Hepatic stellate cell (primary cell): ENCODE data around the gene COLEC12.

Experiments
- DNase-seq: peaks from one replicate; pipeline ENCODE4 v3.0.0; 2011; ENCODE audit warnings: low spot score

COLEC12 gene

GRCh38 chr18:505483-506122, 5.1 kb upstream of the COLEC12 start:
- DNase-seq = no peak

GRCh38 chr18:501406-501714, 859 bp upstream of the COLEC12 start:
- no peak for DNase-seq

DNA sequence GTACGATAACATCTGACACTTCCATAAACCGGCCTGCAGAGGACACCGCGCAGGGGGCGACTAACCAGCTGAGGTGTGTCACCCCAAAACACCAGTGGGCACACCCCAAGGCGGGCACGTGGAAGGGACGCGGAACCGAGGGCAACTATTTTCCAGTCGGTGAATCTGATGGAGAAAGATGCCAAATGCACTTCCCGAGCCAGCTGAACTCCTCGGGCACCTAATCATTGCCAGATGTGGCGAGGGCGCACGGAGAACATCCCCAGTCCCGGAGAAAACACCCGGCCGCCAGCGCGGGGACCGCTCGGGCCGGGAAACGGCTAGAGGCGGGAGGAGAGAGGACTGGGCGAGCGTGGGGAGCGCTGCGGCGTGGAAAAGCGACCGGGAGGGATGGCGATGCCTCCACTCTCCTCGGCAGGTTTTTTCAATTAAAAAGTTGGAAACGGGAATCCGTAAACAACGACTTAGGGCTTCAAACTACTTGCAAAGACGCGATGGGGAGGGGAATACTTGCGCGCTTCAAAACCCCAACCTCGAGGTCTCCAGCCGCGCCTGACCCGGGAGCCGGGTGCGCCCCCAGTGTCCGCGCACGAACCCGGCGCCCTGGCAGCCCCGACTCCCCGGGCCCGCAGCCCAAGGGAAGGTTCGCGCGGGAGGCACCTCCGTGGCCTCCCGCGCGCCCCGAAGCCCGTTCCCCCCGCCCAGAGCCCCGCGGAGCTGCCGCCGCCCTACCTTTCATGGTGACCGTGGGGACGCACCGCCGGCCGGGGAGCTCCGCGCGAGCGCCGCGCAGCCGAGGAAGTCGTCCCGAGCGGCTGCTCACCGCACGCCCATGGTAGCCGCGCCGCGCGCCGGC, 497 bp downstream of the COLEC12 start:
- no peak for DNase-seq

DNA sequence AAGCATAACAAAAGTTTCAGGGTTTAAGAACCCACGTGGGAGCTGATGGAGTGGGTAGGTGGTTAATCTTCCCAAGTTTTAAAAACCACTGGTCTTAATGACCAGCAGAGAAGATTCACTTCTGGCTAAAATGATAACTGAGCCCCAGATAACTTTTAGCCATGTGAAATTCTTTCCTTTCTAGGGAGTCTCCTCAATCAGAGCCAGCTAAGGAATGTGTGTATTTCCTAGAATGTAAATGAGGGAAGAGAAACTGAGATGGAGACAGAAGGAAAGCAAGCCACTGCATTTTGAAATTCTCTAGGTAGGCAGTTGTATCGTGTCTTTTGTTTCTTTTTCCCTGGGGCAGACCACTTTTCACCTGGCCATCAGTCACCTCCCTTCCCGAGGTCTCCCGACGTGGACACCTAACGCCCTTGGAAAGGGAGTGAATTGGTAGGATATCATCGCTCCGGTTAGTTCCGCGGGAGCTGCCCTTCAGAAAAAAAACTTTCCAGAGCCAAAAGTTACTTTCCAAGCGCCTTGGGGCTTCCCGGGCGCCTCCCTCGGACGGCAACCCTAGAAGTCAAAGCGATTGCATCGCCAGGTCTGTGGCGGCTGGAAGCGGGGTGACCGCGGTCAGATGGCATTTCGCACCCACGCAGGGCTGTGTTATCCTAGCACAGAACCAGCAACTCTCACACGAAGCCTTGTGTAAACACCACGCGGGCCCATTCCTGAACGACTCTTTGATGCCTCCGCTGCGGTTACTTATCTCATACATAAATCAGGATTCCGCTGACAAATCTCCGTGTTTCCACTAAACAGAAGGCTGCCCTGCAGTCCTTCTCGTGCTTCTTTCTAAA, 1.3 kb downstream of the COLEC12 start:
- DNase-seq = no peak

- DNase-seq = no peak
Measured at GRCh38 chr18:497688-498087, 2.8 kb downstream of the COLEC12 start.

DNA sequence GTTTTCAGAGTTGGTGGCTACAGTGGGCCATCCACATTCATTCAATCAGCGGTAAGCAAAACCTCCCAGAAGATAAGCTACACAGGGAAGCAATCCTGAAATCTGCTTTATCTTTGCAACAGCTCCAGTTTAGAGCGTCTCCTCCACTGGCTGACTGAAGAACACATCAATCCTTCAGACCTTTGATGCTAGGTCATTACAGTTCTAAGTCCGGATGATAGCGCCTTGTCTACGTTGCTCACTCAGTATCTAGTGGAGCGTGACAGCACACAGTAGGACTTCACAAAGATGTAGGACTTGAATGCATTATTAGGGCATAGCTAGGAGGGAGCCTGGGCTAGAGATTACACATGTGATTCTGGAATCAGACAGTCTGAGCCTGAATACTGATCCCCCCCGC, 5.0 kb downstream of the COLEC12 start:
- DNase-seq = no peak

DNA sequence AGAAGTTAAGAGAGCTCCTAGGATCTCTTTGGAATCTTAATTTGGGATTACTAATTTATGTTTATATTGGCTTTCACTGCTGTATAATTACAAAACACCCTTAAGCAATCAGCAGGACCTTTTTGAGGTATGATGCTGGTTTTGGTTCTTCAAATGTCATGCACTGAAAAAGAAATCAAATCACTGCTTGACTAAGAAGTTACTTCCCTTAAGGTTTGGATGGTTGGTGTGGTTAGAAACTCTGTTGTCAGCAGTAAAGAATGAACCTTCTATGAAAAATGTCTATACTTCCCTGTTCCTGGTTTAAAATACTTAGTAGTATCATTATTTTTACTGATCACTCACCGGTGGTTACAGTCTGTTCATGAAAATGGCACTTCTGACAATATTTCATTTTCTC, 5.5 kb downstream of the COLEC12 start:
- DNase-seq = no peak

DNA sequence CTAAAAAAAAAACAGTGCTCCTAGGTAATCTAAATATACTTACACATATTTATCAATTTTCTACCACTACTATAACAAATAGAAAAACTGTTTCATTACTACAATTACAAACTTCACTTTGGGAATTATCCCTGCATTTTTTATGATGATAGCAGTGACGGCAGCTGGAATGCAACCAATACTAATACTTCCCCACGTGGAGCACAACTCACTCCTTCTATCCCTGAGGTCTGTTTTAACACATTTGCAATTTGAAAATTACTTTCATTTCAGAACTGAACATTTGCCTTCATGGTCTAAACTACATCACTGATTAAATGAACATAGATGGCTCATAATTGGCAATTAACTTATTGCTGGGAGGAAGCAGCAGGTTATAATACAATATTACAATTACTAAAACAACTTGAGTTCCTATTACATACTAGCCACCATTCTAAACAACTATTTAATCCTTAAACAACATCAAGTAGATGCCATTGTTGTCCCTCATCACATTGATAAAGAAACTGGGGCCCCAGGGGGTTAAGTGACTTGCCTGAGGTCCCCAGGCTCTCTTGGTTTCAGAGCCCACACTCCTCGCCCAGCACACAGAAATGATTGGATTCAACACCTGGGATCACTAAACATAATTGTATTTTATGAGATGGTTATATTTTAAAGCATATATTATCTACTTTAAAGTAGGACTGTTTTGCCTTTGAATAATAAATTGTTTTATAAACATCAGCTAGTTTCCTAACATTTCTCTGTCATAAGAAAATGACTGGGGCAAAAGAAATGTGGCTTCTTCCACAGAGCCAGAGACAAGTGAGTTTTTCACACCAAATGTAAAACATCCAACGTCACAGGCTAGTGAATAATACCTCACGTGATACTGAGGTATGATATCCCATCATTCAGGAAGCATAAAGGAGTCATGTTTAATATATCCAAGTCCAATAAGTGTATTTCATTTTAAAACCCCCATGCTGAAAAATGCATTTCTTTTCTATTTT, 6.2 kb downstream of the COLEC12 start:
- DNase-seq = no peak

DNA sequence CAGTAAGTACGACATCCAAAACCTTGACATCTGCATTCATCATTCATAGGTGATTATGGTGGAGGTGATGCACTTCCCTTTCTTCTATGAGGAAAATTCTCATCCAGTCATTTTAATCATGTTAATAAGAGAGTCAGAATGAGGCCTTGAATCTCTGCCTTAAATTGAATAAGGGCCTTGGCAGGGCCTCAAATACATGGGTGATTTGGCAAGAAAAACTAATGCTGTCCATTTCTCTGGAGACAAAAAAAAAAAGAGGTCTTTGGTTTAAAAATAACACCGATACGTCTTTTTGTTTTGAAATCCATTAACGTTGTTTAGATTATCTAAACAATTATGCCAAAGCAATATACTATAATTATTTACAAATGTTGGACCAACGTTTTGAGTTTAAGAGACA, 8.1 kb downstream of the COLEC12 start:
- no peak for DNase-seq

GRCh38 chr18:490624-491023, 9.9 kb downstream of the COLEC12 start:
- DNase-seq = no peak

GRCh38 chr18:490024-490366, 10.5 kb downstream of the COLEC12 start:
- no peak for DNase-seq

- no peak for DNase-seq
Measured at GRCh38 chr18:489244-490023, 11.1 kb downstream of the COLEC12 start.

DNA sequence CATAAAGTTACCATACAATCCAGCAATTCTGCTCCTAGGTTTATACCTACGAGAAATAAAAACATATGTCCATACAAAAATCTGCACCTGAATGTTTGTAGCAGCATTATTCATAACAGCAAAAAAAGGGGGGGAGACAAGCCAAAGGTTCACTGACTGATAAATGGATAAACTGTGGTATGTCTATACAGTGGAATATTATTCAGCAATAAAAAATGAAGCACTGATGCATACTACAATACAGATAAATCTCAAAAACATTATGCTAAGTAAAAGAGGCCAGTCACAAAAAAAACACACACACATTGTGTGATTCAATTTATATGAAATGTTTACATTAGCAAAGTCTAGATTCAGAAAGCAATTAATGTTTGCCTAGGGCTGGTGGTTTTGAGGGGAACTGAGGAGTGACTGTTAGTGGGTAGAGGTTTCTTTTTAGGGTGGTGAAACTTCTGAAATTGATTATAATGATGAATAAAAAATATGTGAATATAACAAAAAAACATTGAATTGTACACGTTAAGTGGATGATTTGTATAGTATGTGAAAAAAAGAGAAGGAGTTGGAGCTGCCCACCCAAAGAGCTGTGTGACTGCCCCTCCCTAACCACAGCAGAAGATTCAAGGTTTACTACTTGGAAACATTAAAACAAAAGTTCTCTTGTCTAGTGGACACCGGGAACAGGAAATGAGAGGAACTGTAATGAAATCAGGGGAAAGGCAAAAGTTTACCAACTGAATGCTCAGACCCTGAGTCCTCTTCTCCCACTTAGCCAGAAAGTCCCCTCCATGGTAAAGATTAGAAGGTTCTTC, 13.4 kb downstream of the COLEC12 start:
- DNase-seq = no peak

DNA sequence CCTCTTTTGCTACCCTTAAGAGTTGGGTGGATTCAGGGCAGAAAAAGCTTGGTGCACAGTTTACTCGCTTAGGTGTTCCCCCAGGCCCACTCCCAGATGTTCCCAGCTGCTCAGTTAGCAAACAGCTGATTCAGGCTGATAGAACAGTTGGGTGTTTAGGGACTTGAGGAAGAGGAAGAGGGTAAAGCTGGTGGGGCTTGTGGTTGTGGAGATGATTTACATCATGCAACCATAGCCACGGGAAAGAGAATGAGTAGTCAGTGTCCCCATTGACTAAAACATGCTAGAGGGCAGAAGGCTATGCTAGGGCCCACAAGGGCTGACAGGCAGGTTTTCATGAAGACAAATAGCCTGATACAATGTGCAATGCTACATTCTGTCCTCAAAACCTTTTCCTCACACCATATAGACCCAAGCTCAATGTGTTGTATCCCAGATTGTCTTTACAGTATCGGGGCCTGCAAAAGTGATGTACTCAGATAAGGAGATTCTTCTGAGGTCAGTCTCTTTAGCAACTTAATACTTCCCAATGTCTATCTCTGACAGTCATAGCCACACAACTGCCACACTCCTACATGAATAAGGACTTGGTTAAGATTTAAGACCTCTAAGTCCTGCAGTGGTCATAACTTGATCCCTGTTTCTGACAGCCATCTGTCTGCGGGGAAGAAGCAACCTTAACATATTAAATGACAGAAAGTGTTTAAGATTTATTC, 15.6 kb downstream of the COLEC12 start:
- DNase-seq = no peak

GRCh38 chr18:478681-479080, 21.8 kb downstream of the COLEC12 start:
- DNase-seq = no peak

DNA sequence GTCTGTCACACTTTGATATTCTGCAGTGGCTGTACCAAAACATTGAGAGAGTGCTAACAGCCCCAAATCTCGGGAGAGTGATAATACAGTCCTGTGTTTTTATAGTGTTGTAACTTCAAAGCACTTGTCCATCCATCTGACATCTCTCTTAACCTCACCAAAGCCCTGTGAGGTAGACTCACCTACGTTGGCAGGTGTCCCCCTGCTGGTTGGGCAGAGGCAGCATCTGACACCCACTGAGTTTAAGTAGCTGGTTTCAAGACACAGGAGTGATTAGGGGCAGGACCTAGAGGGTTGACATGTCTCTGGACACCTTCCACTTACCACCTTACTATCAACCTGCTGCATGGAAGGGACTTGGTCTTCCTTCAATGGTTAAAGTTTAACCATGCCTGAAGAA, 22.9 kb downstream of the COLEC12 start:
- DNase-seq = no peak

DNA sequence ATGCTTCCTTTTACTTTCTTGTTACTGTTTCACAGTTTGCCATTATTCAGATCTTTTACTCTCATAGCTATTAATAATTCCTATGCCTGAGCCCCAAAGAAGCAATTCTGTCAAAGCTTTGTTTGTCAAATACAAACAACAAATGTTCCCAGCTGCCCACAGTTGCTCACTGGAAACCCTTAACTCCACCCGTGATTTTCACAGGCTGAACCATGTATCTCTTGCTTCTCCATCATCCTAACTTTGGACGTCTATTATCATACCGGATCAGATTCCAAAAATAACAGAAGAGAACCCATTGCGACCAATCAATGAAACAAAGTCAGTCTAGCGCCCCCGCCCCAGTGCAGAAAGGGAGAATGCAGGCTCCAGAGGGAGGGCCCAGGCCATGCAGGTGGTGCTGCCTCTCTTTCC, 24.2 kb downstream of the COLEC12 start:
- DNase-seq = no peak

DNA sequence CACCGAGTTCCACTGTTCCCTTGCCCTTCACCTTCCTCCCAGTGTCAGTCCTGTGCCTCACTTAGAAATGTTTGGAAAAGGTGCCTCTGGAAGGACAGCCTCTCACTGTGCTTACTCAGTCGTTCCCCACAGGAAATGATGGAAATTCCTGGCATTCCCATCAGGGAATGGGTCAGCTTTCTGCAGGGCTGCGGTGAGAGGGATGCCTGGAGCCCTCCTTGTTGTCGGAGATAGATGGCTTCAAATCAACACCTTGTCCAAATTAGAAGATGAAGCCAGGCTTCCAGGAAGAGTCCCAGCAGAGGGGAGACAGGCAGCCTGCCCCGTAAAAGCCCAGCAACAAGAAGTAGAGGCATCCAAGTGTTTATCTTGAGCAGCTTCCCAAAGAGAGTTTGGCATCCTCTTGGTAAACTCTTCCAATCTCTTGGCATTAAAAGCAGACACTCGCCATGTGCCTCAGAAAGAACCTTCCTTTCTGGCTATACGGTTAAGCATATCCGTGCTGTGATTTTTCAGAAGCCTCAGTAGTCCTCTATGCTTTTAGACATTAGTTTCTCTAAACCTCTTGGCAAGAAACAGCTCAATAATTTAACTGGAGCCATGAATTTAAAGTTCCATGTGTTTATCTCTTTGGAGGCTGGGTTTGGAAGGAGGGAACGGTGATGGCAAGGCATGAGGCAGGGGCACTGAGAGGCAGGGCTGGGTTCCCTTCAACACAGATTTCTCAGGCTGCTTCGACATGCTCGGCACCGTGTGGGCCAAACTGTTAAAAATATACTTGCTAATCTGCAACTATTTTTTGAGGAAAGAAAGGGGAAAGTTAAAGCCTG, 25.1 kb downstream of the COLEC12 start:
- DNase-seq = peak; percentile 34

DNA sequence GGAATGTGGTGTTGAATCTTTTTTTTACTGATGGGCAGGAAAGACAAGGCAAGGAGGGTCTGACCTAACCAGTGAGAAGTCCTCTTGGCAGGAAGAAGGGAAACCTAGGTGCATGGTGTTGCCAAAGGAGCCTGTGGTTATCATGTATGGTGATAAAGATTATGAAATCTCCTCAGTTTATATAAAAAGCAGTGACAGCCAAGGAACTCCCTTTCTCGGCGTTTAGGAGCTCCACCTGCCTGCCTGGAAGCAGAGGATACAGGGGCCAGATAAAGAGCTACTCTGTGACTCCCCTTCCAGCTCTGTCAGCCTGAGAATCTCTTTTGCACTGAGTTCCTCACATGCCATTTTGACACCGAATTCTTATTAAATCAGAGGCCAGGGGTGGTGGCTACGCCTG, 26.1 kb downstream of the COLEC12 start:
- no peak for DNase-seq
